Measurements from ENCODE around the gene MLN.

- no peak for TF ChIP-seq YY1 (IDR thresholded peaks at IDR 0.05; ENCODE audit: insufficient read depth, insufficient read length)
- TF ChIP-seq SUZ12 (IDR thresholded peaks at IDR 0.05; ENCODE audit: extremely low read depth, insufficient read depth, insufficient read length), result no peak
- no peak for TF ChIP-seq ZNF274 (IDR thresholded peaks at IDR 0.05; ENCODE audit: low read depth, low read length)
Observed at GRCh38 chr6:33815854-33816253, 12.1 kb upstream of the MLN start.
